Parathyroid adenoma (tissue), 2 donors: ENCODE results near the gene PRTN3.
"Not testable (repeated sequence)": the region's sequence is repeated elsewhere in the genome, so short reads cannot be mapped to it uniquely, and the experiment has no call there.

Source experiments
- H2AFZ ChIP-seq: fragments of 300-600 bp; sonication (generic); one replicate; pipeline ENCODE4 v1.7.0; 2017; ENCODE audit warnings: antibody characterized with exemption, mild to moderate bottlenecking
- H3K27ac ChIP-seq: fragments of 300-600 bp; sonication (generic); one replicate; pipeline ENCODE4 v1.7.0; 2017
- H3K27me3 ChIP-seq: fragments of 300-600 bp; sonication (generic); one replicate; pipeline ENCODE4 v1.7.0; 2017; ENCODE audit warnings: low read length; ENCODE audit not compliant: control insufficient read depth, insufficient read depth
- H3K36me3 ChIP-seq: fragments of 300-600 bp; sonication (generic); one replicate; pipeline ENCODE4 v1.7.0; 2017; ENCODE audit warnings: low read length; ENCODE audit not compliant: control insufficient read depth, insufficient read depth
- H3K4me1 ChIP-seq: fragments of 300-600 bp; sonication (generic); one replicate; pipeline ENCODE4 v1.7.0; 2017; ENCODE audit warnings: control low read depth
- H3K4me2 ChIP-seq: fragments of 300-600 bp; sonication (generic); one replicate; pipeline ENCODE4 v1.7.0; 2017; ENCODE audit warnings: low read length
- H3K4me3 ChIP-seq: fragments of 300-600 bp; sonication (generic); one replicate; pipeline ENCODE4 v1.7.0; 2017; ENCODE audit warnings: low read depth, low read length
- H3K79me2 ChIP-seq: fragments of 300-600 bp; sonication (generic); one replicate; pipeline ENCODE4 v1.7.0; 2017; ENCODE audit warnings: control low read depth
- H3K9ac ChIP-seq: fragments of 300-600 bp; sonication (generic); one replicate; pipeline ENCODE4 v1.7.0; 2017; ENCODE audit warnings: mild to moderate bottlenecking
- H3K9me3 ChIP-seq: fragments of 300-600 bp; sonication (generic); one replicate; pipeline ENCODE4 v1.7.0; 2017; ENCODE audit warnings: low read length; ENCODE audit not compliant: control insufficient read depth
- CTCF ChIP-seq: fragments of 300-600 bp; sonication (generic); IDR thresholded peaks from one replicate; pipeline ENCODE4 v1.7.0; 2017; ENCODE audit warnings: antibody characterized with exemption, mild to moderate bottlenecking
- donor health status: primary hyperparathyroidism.

PRTN3 gene

GRCh38 chr19:835210-835810, 5.5 kb upstream of the PRTN3 start:
- Histone ChIP-seq H3K36me3 (no peaks in the 10 kb centered on the region), H3K27ac (no peak overlapping the region), H3K27me3 (no peaks in the 10 kb centered on the region), H3K4me3 (no peak overlapping the region), H3K4me2 (no peak overlapping the region), H3K9me3 (no peaks in the 10 kb centered on the region), H3K79me2 (no peaks in the 10 kb centered on the region), H3K4me1 (no peaks in the 10 kb centered on the region), H2AFZ (no peak overlapping the region), H3K9ac (no peak overlapping the region)
- no peak for TF ChIP-seq CTCF

GRCh38 chr19:842802-843179, 2.0 kb downstream of the PRTN3 start:
- H3K27ac ChIP-seq, H3K36me3 ChIP-seq, H3K9ac ChIP-seq, H3K9me3 ChIP-seq, H3K27me3 ChIP-seq, H3K79me2 ChIP-seq, H2AFZ ChIP-seq, H3K4me1 ChIP-seq, H3K4me3 ChIP-seq, H3K4me2 ChIP-seq: not testable (repeated sequence)

- Histone ChIP-seq H3K36me3 (no peaks in the 10 kb centered on the region), H3K27me3 (no peaks in the 10 kb centered on the region), H3K4me2 (peak overlapping the region; percentile 66), H3K9me3 (no peaks in the 10 kb centered on the region), H3K4me1 (peaks cover 7% of the 10 kb centered on the region), H3K9ac (no peak overlapping the region), H3K79me2 (no peaks in the 10 kb centered on the region), H2AFZ (peak overlapping the region; percentile 34), H3K4me3 (peak overlapping the region; percentile 14), H3K27ac (no peak overlapping the region)
- TF ChIP-seq CTCF, result no peak
Observed at GRCh38 chr19:843180-843835, 2.5 kb downstream of the PRTN3 start.

GRCh38 chr19:843836-844545, 3.2 kb downstream of the PRTN3 start:
- H3K36me3 ChIP-seq, result no peaks in the 10 kb centered on the region
- no peak for TF ChIP-seq CTCF
- no peak overlapping the region for H3K27ac ChIP-seq
- H3K9ac ChIP-seq, result no peak overlapping the region
- peak overlapping the region; percentile 66 for H3K4me2 ChIP-seq
- peak overlapping the region; percentile 34 for H2AFZ ChIP-seq
- no peaks in the 10 kb centered on the region for H3K27me3 ChIP-seq
- H3K4me1 ChIP-seq, result peaks cover 7% of the 10 kb centered on the region
- H3K9me3 ChIP-seq, result no peaks in the 10 kb centered on the region
- H3K4me3 ChIP-seq, result peak overlapping the region; percentile 14
- no peaks in the 10 kb centered on the region for H3K79me2 ChIP-seq

- H3K9ac ChIP-seq, result no peak overlapping the region
- H3K4me2 ChIP-seq, result no peak overlapping the region
- H3K36me3 ChIP-seq, result no peaks in the 10 kb centered on the region
- H3K27me3 ChIP-seq, result no peaks in the 10 kb centered on the region
- no peaks in the 10 kb centered on the region for H3K9me3 ChIP-seq
- TF ChIP-seq CTCF, result no peak
- no peak overlapping the region for H3K27ac ChIP-seq
- no peaks in the 10 kb centered on the region for H3K79me2 ChIP-seq
- no peak overlapping the region for H2AFZ ChIP-seq
- H3K4me3 ChIP-seq, result no peak overlapping the region
- peaks cover 7% of the 10 kb centered on the region for H3K4me1 ChIP-seq
Observed at GRCh38 chr19:844546-844971, 3.8 kb downstream of the PRTN3 start.
